Hepatic stellate cell (primary cell): ENCODE results near the gene INPP5A.

Experiments used
- DNase-seq: peaks from one replicate; pipeline ENCODE4 v3.0.0; 2011; ENCODE audit warnings: low spot score

Gene INPP5A

DNA sequence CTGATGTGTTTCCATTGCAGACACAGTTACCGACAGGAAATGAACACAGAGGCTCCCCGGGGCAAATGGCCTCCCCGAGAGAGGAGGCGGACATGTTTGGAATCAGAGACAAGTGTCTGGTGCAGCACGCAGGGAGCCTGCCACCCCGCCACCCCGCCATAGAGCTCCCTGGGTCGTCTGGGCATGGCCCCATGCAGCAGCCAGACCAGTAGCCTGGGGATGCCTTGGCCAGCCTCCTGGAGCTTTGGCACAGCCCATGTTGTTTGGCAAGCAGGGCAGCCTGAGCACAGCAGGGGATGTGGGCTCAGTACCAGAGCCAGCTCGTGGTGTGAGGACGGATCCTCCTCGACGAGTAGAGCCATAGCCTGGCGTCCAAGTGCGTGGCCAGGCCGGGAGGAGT, 167.6 kb downstream of the INPP5A start:
- no peak for DNase-seq

DNA sequence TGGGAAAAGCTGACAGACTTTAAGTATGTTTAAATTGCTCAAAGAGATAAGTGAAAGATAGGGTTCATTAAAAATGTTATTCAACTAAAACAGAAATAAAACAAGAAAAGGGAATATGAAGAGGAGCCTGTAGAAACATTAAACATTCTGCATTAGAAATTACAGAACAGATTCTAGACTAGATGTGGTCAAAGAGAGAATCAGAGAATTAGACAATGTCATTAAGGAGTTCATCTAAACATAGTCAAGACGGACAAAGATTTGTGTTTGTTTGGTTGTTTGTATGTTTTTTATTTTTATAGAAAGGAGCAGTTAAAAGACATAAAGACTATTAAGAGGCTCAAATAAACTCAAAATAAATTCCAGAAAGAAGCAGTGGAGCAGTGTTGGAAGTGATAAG, 168.4 kb downstream of the INPP5A start:
- DNase-seq: no peak

DNA sequence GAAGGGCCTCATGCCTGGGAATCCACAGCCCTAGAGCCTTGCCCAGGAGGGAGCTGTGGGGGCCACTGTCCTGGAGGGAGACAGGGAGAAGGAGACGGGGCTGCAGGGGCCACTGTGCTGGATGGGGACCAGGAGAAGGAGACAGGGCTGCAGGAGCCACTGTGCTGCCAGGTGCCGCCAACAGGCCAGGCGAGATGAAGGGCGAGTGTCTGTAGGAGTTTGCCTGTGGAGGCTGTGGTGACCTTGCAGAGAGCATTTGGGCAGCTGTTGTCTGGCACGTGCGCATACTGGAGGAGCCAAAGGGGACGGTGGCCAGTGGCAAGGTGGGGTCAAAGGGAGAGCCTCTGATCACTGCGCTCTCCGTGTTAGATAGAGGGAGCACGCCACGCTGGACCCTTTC, 169.1 kb downstream of the INPP5A start:
- DNase-seq: no peak

DNA sequence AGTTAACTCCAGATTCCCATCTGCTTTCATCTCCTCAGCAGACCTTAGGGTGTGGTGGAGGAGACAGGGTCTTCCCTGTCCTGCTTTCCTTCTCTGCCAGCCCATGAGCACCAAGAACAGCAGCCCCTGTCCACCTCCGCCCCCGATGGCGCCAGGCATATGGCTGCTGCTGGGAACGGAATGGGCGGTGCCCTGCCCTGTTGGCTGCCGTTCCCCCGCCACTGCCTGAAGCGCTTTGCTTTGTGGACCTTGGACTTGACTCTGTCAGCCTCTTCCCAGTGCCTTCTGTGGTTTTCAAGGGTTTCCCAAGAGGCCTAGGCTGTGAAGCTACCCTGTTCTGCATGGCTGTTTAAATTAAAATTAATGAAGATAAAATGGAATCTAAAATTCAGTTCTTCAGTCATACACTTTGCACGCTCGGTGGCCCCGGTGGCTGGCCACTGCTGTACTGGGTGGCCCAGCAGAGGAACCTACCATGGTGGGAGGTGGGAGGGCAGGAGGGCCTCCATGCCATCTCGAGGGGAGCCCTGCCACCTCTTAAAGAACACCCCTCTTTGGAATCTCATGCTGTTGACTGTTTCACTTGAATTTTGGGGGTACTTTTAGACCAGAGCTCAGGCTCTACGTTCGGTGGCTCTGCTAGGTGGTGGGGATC, 169.7 kb downstream of the INPP5A start:
- DNase-seq: no peak

DNA sequence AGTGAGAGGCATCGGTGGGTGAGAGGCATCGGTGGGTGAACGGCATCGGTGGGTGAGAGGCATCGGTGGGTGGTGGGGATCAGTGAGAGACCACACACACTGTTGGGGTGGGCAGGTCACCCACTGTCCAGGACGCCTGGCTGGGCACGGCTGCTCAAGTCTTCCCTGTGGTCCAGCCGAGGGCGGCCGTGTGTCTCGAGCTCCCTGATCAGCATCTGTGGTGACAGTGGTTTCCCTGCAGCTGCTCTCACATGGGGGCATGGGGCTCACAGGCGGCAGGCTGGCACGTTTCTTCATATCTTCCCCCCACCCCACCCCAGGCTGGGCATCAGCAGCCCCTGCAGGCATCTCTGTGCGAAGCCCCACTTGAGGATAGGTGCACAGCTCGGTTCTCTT, 170.2 kb downstream of the INPP5A start:
- DNase-seq: no peak

DNA sequence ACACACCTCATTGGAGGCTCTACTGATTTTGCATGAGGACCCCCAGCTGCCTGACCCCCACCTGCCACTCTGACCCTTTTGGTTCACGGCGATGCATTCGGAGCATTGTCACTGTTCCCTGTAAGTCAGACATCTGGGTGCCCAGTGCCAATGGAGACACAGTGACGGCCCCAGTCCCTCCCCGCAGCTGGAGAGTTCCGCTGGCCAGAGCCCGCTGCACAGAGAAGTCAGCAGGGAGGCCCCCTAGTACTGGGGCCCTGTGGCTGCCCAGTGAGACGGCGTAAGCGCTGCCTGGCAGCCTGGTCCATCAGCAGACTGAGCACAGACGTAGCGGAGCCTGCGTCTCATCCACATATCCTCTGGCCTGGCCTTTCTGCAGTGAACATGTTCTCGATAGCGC, 170.9 kb downstream of the INPP5A start:
- no peak for DNase-seq

DNA sequence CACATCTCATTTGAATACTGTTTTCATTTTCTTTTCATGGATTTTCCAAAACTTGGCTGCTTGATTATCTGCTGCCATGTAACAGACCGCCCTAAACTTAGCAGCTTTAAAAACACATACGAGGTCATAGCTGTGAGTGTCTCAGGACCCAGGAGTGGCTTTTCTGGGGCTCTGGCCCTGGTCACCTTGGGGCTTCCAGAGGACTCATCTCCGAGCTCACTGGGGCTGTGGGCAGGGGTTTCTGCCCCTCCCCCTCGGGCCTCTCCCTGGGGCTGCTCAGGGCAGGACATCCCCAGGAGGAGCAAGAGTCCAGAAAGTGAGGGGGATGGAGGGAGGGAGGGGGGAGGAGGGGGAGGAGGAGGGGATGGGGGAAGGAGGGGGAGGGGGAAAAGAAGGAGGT, 171.3 kb downstream of the INPP5A start:
- no peak for DNase-seq

DNA sequence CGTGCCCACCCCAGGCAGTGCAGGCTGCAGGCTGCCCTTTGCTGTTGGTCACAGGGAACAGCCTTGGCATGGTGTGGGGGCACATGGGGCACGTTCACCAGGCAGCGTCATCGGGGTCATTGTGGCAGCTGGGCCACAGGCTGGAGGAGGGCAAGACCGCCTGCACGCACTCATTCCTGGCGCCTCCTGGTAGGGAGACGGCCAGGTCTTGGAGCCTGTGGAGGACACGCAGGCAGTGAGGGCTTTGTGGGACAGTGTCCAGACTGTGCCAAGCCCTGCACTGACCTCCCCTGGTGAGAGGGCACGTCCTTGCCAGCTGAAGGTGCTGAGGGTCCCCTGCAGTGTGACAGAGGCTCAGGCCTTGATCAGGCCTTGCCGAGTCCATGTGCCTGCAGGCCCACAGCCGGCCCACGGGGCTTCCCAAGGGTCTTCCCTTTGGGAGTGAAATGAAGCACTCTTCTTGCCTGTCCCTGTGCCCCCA, 171.9 kb downstream of the INPP5A start:
- no peak for DNase-seq

DNA sequence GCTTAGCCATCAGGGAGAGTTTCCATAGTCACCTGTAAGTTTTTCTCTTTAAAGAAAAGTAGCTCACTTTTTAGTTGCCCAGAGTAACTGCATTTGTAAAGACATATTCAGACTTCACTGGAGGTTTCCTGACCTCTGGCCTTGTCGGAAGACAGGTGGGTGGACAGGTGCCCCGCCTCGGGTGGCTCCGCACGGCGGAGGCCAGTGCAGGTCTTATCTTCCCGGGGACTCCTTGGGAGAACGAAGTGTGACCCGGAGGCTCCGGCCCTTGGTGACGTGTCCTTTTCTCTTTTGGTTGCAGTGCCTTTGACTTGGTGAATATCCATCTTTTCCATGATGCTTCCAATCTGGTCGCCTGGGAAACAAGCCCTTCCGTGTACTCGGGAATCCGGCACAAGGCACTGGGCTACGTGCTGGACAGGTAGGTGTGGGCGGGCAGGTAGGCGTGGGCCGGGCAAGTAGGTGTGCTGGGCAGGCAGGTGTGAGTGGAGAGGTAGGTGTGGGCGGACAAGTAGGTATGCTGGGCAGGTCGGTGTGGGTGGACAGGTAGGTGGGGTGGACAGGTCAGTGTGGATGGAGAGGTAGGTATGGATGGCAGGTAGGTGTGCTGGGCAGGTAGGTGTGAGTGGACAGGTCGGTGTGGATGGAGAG, 172.6 kb downstream of the INPP5A start:
- no peak for DNase-seq

DNA sequence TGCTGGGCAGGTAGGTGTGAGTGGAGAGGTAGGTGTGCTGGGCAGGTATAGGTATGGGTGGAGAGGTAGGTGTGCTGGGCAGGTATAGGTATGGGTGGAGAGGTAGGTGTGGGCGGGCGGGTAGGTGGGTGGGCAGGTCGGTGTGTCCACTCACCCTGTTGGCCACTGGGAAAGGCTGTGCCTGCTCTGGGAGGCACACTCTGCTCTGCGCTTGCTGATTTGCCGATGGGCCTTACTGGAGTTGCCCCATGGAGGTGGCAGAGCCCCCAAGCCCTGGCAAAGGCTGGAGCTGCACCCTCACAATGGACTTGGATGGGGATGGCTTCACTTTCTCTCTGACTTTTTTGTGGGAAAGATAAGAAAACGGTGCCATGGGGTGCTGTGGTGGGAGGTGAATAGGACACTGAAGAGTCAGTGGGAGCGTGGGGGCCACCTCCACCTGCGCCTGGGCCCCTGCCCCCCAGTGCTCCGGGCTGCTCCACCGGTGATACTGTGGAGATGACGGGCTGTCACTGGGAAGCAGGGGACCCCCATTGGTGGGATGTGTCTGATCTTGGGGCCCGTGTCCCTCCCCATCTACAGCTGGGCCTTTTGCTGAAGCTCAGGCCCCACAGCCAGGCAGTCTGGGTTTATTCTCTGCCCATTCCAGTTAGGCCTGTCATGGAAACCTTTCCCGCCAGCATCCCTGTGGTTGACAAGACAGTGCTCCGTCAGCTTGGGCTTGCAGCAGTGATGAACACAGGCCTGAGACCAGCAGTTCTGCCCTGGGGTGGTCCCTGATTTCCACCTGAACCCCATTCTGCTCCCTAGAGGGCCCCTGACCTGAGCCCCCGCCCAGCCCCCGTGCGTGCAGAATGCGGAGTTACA, 173.4 kb downstream of the INPP5A start:
- DNase-seq: no peak

DNA sequence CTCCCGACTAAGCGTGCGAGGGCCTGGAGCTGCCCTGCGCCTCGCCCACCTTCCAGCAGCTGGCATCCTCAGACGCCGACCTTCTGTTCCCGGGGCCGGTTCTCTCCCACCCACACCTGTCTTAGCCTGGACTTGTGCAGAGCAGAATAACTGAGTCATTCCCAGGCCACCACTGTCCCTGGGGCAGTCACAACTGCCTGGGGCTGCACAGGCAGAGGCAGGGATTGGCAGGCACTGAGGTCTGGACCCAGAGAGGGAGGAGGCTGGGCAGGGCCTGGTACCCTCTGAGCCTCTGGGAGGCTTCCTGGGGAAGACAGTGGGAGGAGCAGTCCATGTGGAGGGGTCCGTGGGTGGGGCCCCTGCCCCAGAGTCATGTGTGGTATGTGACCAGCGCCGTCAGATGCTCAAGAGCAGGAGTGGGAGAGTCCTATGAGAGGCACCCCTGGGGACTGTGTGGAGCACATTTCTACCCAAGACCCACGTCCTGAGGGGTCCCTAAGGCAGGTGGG, 174.1 kb downstream of the INPP5A start:
- DNase-seq: no peak

DNA sequence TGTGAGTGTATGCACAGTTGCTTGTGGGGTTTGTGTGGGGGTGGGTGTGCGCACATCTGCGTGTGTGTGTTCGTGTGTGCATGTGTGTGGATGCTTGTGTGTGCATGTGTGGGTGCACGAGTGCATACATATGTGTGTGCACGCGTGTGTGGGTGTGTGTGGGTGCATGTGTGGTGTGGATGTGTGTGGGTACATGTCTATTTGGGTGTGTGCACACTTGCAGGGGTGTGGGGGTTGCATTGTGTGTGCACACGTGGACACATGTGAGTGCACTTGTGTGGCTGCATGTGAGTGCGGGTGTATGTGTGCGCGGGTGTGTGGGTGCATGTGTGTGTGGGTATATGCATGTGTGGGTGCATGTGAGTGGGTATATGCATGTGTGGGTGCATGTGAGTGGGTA, 174.7 kb downstream of the INPP5A start:
- no peak for DNase-seq

DNA sequence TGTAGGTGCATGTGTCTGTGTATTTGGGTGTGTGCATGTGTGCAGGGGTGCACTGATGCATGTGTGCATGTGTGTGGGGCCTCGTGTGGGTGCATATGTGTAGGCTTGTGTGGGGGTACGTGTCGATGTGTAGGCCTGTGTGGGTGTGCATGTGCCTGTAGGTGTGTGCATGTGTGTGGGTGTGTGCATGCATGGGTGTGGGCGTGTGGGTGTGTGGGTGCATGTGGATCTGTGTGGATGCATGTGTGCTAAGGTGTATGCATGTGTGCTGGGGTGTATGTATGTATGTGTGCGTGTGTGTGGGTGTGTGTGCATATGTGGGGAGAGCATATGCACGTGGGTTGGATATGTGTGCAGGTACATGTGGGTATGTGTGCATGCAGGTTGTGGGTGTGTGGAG, 175.2 kb downstream of the INPP5A start:
- DNase-seq: no peak

DNA sequence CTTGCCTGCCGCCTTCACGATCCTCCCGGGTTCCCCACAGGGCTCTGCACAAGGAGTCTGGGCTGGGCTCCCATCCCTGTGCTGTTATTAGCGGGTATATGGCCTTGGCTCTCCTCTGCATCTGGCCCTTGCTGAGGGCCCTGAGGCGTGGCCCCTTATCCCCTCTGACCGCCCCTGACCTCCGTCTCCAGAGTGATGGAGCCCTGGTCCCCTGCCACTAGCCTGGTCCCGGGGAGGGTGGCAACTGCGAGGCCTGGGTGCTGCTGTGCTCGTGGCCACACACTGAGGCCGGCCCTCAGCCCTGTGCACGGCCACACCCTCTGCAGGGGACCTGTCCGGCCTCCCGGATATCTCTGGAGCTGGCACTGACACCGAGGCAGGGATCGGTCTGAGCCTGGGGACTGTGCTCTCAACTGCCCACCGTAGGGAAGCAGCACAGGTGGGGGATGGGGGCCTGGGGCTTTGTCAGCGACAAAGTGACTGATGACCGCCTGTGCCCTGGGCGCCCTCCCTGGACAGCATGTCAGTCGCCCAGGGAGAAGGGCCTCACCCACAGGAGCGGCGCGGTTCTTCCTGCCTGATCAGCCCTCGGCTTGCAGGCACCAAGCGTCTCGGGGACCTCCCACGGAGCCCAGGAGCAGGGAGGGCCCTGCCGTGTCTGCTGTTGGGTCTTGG, 176.0 kb downstream of the INPP5A start:
- DNase-seq: no peak

DNA sequence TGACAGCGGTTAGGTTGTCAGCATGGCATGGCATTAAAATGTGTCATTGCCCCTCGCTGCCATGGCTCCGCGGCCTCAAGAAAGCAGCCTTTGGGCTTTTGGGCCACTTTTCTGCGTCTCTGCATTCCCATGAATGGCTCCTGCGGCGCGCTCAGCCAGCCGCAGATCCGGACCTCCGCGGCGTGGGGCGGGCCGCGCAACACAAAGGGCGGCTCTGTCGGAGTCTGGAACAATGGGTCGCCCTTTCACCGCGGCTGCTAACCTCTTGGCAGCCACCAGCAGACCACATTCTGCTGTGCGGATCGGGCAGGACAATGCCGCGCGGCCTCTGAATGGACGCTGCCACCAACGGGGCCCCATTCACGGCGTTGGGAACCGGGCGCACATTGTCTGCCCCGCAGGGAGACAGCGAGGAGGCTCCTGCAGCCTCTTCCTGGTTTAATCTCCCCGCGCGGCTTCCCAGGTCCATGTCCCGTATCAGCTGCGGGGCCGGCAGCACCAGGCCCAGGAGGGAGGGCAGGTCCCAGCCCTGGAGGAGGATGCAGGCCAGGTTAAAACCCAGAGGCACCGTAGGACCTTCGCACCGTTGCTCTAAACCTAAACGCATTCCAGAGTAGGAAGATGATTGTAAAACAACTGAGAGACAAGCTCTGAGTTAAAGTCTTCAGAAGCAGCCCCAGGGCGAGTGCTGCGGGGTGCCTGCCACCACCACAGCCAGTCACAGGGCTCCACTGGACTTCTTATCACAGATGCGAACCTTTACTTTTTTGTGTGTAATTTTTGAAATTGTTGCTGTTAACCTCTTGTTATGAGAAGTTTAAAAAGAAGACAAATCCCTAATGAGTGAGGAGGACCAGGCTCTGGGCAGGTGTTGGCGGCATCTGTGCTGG, 176.8 kb downstream of the INPP5A start:
- DNase-seq: no peak

DNA sequence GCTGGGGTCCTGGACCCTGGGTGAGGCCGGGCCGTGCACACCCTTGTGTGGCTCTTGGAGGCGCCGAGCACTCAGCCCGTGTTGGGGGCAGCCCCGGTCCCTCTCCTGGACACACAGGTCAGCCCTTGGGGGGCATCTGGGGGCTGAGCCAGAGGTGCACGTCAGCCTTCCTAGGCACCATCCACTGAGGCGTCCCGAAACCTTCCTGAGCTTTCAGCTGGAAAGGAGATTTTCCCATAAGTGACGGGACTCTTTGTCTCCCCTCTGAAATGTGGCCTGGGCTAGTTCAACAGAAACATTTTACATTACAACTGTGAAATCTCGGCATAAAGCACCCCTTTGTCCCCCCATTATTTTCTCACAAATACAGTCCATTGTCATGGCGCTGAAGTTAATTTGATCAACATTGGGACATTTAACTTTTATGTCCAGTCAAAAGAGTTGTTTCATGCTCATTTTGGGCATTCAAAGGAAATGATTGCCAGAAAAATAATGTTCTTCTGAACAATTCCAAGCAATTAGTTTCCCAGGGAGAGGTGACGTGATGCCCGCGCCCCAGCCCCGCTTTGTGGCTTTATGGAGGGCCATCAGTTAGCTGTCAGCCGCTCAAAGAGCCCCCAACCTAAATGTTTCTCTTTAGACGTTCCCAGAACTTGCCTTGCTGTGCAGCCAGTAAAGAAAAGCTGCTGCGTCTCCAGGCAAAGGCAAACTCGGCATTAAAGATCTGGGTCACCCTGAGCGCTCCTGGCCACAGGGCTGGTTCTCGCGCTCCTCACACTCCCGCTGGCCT, 177.6 kb downstream of the INPP5A start:
- no peak for DNase-seq

DNA sequence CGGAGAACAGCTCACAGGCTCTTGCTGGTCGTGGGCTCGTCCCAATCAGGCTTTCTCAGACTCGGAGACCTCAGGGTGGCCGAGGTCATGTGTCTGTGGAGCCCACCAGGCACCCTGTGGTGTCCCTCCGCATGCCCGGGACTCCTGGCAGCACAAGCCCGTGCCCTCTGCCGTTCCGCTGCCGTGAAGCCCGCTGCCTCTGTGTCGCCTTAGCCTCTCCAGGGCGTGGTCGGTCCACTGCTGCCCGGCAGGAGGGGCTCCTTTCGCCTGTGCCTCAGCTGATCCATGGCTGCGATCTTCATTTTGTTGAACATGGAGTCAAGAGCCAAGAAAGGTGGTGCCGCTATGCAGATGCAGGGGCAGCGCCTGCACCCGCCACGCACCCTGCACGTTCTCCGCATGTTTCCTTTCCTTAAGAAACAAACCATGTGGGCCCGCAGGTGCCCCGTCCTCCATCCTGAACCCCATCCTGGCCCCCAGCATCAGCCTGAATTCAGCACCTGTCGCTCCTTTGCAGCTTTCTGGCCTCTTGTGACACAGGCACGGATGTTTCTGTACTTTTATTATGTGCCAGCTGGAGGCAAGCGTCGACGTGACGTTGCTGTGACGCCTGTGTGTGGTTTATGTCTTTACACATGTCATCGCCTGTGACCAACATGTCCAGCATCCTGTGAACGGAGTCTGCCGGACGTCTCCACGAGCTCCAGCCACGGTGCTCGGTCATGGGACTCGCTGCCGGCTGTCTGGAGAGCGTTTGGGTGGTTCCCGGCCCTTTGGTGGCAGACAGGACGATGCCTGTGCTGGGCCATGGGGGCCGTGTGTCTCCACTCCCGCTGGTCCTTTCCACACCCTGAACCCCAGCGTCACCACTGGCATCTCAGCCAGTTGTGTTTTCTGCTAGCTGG, 178.4 kb downstream of the INPP5A start:
- DNase-seq: no peak

DNA sequence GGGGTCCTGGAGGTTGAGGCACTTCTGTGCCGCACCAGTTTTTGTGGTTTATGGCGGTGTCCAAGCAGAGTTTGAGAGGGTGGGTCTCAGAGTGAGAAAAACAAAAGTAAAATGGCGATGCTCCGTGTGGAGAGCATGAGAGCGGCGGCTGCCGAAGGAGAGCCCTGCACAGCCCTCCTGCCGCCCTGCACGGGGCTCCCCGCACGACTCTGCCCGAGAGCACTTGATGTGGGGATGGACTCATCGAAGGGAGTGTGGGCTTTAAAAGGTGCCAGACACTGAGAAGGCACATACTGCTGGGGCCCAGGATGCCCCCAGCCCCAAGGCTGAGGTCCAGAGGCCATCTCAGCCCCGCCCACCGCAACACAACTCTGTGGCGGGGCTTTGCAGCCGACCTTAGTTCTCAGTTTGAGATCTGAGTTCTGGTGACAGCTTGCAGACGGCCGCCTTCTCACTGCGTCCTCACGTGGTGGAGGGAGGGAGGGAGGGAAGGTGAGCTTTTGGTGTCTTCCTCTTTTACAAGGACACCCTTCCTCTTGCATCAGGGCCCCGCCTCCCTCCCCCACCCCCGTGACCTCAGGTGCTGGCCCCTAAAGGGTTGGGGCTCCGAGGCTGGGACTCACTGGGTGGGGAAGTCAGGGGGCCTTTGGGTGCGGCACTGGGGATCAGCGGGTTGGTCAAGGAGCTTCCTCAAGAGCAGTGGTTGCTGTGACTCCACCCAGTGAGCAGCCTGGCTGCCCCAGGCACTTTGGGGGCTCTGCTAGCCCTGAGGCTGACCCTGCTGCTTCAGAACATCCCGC, 179.3 kb downstream of the INPP5A start:
- no peak for DNase-seq

DNA sequence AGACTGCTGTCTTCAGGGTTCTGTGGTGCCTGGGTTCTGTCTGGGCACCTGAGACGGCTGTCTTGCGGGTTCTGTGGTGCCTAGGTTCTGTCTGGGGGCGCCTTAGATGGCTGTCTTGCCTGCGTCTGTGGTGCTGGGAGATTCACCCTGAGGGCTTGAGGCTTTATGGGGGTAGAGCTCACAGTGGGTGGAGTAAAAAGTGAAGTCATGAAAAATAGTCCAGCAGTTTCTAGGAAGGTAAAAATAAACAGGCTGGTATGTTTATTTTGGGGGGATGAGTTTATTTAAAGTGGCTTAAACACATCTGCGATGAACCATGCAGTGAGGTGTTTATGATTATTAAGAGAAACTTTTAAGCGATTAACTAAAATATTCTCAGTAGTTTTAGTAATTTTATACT, 184.1 kb downstream of the INPP5A start:
- DNase-seq: no peak
